Stimulated activated CD8-positive, alpha-beta memory T cell treated with anti-CD3 and anti-CD28 coated beads, Interleukin-7, amount 100 ng/mL, for 1 hour (primary cell): ENCODE data around the gene PRDM16.

Experiments
- DNase-seq, 2 donors: peaks; one replicate each; pipeline ENCODE4 v3.0.0-alpha.2; 2020; ENCODE audit warnings: low read depth in 2 of 2

The PRDM16 gene

DNA sequence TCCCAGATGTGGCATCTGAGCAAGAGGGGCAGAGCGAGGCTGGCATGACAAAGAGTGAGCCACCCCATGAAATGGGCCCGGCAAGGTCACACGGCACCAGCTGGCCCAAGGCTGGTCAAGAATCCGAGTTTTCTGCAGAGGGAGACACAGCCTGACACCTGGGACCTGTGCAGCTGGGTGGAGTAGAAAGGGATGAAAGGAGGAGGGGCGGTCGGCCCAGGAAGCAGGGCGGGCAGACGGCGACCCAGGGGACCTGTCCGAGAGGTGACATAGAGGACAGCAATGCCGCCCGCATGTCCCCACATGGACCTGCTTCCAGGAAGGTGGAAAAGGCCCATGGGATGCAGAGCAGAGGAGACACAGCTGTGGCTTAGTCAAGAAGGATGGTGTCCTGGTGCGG lies 137.7 kb downstream of the PRDM16 start:
- no peak for DNase-seq

DNA sequence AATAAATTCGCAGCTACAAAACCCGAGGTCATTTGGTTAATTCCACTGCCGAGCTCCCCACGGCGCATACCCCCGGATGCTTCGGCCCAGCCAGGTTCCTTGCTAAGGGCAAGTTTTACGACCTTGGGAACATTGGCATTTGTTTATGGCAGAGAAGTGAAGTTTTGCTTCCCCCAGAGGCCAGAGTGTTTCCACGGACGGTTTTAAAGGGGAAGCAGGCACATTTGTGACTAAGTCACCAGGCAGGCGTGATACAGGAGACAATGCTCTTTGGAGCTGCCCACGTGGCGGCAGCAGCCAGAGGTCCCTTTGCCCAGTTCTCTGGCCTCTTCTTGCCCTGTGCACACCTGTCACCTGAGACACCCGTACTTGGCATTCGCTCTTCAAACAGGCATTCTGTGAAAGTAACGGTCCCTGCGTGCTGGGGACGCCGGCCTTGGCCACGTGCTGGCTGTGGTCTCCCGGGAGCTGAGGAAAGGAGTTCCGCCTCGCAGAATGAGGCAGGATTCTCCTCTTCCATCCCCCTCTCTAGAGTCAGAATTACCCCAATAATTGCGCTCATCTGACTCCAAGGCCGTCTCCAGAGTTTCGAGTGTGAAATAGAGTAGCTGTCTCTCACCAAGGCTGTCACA lies 138.3 kb downstream of the PRDM16 start:
- no peak for DNase-seq

DNA sequence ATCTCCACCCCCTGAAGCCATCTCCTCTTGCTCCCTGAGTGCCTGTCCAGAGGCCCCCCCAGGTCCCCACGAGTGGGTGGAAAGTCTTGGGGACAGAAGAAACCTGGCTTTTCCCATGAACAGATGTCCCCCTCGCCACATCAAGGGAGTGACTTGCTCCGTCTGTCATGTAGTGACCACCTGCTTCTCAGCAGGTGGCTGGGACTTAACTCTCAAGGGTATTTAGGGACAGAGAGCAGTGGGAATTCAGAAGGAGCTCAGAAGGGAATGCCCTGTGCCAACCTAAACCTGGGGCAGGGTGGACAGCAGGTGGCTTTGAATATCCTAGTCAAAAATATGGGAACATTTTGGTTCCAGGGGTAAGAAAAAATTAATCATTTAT lies 139.8 kb downstream of the PRDM16 start:
- DNase-seq: no peak

DNA sequence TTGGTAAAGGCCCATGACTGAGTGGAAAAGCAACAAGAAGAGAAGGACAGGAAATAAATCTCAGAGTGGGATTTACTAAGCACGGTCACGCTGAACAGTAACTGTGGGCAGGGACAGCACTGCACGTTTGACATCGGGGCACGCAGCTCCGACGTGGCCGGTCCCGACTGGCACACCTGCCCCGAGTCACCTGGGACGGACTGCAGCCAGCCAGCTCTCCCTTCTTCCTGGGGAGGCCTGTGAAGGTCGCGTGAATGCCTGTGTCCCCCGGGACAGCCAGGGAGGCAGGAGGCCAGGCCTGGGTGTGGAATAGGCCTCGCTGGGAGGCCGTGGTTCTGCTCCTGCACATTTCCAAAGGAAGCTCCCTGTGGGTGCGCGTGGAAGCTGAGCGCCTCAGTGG lies 140.2 kb downstream of the PRDM16 start:
- DNase-seq: no peak

DNA sequence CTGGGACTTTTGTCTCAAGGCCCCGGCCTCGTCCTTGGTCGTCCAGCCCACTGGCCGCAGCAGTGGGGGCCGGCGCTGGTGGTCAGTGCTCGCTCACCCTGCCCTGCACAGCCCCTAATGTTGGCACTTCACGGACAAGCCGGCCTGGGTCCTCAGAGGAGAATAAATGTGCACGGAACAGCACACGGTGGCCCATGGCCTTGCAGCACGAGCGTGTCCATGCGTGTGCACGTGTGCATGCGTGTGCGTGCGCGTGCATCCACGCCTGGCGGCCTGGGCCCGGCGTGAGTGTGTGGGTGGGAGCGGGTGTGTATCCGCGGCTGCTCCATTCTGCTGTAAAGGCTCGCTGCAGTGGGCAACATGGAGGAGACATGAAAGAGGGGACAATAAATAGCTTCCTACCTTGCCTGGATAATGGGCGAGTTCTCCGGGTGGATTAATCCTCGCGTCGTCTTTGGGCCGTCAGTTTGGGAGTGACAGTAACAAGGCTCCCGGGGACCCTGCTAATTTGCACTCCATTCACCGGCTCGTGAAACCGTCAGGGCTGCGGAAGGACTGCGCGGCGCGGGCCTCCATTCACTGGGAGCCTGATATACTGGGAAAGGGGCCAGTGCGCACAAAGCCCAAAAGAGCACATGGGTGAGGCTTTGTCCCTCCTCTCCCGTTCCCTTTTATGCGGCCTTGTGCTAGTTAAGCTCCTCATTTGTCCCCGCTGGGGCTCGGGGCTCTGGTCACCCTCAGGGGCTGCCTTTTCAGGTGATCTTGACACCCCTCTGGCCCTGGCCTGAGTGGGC lies 142.8 kb downstream of the PRDM16 start:
- DNase-seq: no peak

DNA sequence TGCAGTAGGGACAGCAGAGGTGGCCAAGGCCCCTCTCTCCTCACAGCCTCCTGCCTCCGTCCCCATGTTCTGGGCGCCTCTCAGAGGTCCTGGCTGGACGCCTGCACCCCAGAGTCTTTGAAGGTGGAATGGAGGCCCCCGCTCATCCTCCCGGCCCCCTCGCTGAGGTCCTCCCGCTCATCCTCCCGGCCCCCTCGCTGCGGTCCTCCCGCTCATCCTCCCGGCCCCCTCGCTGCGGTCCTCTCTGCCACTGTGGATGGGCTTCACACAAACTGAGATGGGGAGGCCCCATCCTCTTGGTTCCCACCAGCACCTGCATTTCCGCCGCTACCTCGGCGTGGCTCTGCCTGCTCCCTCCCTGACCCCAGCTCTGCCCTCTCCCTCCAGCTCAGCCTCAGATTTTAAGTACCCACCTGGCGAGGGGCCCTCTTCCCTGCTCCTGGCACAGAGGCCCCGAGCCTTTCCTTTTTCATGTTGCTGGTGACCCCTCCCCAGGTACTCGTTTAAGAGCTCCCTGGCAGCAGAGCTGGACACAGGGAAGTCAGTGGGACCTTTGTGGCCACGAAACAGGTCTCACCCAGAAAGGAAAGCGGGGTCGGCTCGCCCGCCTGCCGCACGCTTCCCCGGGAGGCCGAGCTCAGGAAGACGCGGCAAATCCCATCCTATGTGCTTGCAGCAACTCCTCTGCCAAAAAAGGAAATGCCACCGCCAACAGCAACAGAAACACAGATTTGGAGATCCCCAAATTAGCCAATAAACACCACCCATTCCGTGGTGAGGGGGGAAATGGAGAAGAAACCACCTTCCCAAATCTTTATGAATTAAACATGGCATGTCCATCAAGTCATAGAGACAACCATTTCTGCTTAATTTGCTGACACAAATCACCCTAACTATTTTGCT lies 143.7 kb downstream of the PRDM16 start:
- DNase-seq: no peak

DNA sequence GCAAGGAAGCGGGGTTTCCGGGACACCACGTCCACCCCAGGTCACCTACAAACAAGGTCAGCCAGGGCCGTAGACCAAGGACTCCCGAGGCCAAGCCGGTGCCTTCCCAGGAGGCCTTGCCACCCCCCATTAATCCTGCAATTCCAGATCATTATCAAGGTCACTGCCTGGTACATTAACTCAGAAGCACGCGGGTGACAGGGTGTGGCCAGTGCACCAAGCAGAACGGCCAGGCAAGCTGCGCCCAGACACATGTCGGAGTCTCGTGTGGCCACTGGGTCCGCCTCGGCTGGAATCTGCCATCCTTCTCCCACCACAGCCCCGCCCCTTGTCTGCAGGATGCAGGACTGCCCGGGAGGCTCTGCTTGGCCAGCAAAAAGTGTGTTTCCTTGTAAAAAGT lies 144.7 kb downstream of the PRDM16 start:
- DNase-seq: no peak

DNA sequence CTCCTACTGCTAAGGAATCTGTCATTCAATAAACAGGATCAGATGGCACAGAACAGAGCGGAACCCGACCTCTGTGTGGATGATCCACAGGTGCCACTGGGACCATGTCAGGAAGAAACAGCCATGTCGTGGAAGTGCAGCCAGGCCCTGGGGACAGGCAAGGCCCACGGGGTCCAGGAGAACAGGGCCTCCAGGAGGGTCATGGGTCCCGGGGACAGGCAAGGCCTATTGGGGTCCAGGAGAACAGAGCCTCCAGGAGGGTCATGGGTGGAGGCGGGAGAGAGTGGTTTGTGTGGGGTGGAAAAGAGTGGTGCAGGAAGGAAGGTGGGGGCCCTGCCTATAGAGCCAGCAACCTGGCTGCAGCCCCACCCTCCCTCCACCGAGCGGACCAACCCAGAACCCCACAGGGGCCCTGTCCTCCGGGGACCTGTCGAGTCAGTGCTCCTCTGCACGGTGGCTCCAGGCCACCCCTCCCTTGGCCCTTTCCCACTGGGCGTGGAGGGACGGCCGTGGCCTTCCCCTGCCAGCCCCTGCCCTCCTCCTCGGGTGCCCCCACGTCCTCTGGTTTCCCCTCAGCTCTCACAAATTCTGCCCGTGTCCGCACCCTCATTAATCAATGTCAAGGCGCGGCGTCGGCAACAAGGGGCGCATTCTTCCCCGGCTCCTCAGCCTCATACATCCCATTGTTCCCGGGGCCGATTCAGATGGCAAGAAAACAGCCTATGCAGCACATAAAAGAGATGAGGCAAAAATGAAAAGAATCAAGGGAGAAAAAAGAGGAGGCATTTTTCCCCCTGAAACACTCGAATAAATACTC lies 146.4 kb downstream of the PRDM16 start:
- DNase-seq: no peak

DNA sequence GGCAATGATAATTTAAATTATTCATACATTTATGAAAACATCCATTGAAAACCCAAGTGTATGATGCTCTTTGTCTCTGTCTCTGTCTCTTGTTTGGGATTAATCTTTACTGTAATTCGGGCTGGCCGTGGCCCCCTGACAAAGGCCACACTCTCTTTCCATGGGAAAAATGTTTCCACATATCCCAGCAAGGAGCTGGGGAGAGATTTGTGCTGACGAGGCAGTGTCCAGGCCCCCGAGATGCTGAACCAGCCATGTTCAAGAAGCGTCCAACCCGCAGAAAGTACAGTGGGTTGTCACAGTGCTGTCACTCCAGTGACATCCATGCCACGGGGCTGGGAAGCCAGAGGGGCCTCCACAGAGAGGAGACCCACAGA lies 147.0 kb downstream of the PRDM16 start:
- DNase-seq: no peak

DNA sequence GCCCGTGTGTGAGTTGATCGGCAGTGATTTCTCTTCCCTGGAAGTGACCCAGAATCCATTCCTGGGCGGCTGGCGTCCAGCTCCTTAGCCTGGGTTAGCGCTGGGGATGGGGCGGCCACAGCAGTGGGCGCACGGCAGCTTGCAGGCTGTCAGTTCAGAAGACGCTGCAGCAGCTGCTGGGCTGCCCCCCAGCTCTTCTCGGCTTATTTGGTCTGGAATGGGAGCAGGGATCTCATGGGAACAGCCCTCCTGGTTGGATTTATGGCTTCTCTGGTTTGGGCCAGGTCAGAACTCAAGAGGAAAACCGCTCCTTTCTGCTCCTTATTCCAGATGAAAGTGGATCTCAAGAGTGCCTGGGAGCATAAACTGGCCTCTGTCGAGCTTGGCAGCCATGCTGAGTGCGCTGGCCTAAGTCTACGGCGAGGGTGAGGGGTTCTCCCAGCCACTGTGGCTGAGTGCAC lies 148.2 kb downstream of the PRDM16 start:
- DNase-seq: no peak

DNA sequence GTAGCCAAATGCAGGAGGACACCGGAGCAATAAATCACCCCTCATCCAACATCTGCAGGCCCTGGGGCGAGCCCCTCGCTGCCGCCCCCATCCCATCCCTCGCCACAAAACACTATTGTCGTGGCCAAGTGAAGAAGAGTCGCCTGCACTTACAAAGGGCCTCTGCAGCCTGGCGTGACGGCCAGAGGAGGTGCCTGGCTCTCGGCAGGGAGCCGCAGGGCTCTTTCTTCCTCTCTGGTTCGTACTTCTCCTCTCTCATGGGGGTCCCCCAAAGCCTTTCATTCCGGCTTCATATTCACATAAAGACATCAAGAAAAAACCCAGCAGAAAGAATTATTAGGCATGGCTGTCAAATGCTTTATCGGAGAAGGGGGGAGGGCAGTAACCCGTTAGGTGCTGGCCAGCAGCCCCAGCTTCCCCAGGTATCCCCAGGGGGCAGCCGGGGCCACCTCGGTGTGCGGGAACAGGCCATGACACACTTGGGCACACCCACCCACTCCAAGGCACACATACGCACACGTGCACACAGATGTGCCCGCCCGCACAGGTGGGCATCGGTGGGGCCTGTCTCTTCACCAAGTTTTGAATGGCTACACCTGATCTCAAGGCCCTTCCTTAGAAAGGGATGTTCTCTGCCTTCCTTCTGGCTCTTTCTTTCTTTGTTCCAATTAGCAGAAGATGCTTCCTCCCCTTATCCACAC lies 149.1 kb downstream of the PRDM16 start:
- DNase-seq: no peak

DNA sequence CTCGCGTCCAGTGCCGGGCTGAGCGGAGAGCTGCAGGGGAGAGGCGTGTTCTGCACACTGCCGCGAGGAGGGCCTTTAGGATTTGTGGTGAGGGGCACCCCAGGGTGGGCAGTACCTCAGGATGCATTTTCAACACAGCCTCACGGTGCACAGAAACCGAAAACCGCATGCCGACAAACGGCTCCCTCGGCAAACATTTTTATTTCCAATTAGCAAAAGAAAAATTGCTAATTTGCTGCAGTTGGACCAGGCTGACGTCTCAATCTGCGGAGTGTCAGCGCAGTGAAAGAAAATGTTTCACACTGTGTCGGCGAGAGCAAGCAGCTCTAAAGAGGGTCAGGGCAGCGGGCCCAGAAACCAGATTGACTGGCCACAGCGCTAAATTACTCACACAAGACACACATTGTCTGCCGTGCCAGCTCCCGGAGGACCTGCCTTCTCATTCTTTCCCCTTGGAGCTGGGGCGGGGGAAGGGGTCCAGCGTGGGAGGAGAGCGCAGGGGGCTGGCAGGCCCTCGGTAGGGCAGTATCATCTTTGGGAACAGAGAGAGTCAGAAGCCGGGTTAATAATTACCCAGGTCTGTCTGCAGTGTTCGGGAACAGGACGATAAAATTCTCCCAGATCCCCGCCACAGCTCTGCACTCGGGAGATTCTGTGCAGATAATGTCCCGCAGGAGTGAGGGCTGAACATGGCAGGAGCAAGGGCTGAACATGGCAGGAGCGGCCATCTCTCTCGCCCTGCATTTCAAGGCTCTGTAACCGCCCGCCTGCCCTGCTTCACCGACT lies 150.2 kb downstream of the PRDM16 start:
- no peak for DNase-seq

DNA sequence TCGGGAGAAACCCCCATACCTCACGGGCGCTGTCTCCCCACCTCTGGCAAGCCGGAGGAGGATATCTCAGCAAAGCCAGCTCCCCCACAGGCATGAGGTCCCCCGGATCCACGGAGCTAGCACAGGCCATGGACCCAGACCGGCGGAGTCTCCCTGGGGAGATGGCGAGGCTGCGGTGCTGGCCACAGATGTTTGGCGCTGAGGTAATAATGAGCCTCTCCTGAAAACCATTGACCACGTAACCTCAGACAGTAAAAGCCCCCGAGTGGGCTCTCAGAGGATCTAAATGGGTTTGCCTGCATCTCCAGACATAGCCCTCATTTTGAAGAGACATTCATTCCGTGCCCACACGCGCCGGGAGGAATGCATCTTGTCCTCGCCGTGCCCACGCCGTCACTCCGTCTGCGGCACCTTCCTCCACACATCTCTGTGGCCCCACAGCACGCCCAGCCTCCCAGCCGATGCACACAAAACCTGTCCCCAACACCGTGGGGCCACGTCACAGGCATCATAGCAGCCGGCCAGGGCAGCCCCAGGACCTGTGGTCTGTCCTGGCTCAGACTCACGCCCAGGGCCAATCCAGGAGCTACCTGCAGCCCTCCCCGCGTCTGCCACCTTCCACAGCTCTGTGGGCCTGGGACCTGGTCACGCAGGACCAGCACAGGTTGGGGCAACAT lies 150.9 kb downstream of the PRDM16 start:
- DNase-seq: no peak

DNA sequence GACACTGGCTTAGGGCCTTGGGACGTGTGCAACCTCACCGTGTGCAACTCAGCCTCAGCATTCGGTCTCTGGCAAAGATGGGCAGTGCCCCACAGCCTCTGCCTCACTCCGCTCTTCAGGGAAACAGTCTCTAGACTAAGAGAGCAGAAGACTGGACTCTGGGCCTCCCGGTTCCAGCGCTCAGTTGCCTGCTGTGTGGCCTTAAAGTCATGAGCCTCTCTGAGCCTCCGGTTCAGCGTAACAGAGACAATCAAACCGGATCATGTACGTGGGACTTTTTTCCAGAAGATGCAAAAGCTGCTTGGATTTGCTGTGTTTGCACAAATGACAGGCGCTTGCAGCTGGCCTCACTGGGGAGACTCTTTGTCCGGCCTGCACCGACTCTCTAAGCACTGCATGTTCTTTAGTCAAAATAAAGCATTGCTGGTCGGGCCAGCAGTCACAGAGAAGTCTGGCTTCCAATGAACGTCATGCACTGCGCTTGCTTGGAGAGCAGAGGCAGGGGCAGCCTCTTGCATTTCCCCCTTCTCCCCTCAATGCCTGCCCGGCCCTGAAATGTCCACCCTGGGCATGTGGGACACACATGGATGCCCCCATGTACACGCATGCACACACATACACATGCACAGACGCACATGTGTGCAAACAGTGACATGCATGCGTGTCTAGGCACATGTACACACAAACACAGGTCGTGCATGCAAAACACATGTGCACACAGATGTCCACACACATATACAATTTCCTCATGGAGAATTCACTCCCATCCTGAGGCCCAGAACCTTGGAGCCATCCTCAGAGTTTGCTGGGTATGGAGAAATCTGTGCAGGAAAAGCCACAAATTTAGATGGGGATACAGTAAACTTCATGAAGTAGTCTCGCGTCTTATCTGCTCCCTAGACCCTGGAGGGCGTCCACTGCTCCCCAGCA lies 152.4 kb downstream of the PRDM16 start:
- DNase-seq: no peak

DNA sequence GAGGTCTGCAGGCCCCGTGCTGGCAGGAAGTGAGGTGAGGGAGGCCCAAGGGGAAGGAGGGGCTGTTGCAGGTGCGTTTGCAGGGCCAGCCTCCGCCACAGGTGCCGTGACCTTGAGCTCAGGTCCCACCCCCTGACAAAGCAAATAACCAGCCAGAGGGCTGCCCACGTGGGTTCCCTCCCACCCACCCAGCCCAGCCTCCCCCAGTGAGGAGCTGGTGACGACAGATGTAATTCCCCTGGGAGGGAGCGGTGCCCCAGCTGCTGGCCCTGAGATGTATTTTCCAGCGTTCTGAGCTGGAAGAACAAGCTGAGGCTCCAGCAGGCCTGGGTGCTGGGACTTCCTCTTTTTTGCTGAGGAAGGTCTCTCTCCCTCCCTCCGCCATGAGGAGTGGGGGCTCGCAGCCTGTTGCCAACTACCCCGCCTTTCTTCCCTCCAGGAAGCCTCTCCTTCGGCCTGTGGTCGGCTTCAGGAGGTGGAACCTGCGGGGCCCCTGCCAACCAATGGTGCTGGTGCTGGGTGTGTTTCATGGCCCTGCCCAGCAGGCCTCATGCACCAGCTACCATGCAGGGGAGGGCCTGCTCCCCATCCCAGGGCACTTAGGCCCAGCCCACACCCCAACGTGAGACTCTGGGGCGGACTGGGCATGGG lies 153.2 kb downstream of the PRDM16 start:
- no peak for DNase-seq

DNA sequence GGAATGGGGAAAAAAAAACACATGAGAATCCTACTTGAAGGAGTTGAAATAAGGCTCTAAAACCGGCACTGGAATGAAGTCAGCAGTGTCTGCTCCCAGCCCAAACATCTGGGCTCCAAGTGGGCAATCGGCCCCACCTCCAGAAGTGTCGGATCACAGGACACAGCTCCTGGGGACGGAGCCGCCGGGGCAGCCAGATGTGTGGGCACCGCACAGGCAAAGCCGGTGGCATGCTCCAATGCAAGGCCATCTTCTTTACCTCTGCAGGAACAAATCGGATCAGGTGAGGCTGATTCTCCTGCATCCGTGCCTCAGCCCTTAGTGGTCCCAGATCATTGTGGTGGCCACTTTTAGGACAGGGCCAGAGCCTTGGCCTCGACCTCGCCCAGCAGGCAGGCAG lies 156.7 kb downstream of the PRDM16 start:
- no peak for DNase-seq

DNA sequence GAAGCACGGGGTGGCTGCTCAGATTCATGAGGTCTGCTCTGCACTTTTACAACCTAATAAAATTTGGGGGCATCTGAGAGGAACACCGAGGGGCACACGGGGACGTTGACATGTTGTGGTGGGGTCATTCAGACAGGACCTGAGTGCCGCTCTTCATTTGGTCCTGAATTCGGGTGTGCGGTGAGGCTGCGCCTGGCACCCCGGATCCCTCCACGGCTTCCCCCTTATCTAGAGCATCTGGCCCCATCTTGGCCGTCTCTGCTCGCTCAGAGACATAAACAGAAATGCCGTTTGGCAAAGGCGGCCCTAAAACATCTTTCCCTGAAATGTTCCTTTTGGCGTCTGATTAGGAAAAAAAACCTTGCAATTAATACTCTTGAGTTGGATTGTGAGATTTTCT lies 157.2 kb downstream of the PRDM16 start:
- no peak for DNase-seq

DNA sequence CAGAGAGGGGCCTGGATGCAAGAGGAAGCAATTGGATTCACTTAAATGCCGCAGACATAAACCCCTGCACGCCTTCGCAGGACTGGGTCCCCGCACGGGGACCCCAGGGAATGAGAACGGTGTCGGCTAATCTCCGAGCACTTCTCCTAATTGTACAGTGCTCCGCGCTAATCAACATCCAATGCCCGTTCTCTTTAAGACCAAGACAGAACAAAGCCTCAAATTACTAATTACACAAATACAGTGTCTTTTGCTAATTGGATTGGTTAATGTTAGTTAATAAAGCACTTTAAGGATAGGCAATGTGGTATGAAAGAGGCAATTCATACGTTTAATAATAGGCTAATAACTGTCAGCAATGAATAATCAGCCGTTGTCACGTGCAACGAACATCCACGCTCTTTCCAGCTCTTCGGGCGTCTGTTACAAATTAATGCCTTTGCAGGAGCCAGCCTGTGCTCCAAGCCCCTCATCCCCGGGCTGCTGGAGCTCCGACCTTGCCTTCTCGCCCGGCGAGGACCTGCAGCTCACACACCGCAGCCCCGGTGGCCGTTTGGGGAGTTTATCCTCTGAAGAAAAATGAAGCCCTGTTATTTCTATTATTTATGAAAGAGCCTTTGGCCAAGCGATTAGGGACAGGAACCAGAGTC lies 157.8 kb downstream of the PRDM16 start:
- no peak for DNase-seq
